SH-SY5Y (cell line): ENCODE measurements around the gene FHL1.

ENCODE experiments used
- GATA2 ChIP-seq: IDR thresholded peaks from 2 replicates; pipeline ENCODE4 v1.6.1; 2011; ENCODE audit warnings: mild to moderate bottlenecking, low read depth, low read length
- GATA3 ChIP-seq: IDR thresholded peaks from 2 replicates; pipeline ENCODE4 v1.6.1; 2011; ENCODE audit warnings: low read depth, mild to moderate bottlenecking, low read length, moderate library complexity

DNA sequence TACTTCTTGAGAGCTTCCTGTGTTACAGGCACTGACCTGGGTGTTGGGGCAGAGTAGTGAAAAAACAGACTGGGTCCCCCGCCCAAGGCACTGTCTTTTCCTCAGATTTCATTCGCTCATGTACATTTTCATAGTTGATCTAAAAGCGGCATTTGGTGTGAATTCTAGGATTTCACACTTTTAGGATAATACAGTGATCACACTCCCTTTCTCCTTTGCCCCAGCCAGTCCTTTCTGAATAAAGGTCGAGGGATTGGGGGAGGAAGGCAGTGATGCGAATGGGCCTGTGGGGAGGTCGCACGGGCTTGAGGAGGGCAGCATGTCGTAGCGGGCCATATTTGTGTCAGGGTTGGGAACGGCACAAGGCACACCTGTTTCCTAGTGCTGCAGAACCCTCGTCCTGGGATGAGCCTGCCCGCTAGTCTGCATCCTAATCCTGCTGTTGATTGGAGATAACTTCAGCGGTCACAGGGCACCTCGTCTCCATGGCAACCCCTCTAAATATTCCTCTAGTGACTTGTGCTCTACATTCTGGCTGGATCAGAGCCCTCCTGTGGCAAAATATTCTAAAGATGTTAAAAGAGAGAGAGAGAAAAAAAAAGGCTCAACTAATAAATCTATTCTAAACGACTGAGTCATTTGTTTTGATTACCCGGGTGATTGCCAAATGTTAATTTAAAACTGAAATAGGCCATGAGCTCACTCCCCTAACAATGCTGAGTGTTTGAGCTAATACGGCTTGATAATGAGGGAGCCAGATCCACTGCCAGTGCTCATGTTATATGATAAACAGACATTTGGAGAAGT, 21.8 kb downstream of the FHL1 start:
- peak; percentile 18; the same call in 1 of the 2 replicates for TF ChIP-seq GATA3
- TF ChIP-seq GATA2, result peak; percentile 78
